Measurements from ENCODE around the gene USP24.

GRCh38 chr1:55144886-55145285 lies 70.3 kb downstream of the USP24 start:
- TF ChIP-seq CTCF (IDR thresholded peaks at IDR 0.05) (no peak), EZH2phosphoT487 (IDR thresholded peaks at IDR 0.05) (no peak)
